Fibroblast of the aortic adventitia (primary cell): ENCODE results near the gene TNFAIP8. TPM values are rescaled to one million over a fixed set of nuclear protein-coding genes. Genes with fewer than 3 reads are reported as not detected.
A peak's percentile ranks its signal among the peaks of the same experiment; 100 is the strongest.

Experiments
- DNase-seq: peaks from one replicate; pipeline ENCODE4 v3.0.0-alpha.2; 2010; ENCODE audit warnings: low read depth
- H3K4me3 ChIP-seq: 2 replicates; pipeline ENCODE4 v1.5.1; 2011; ENCODE audit warnings: low read depth, mild to moderate bottlenecking, control low read depth, low read length, moderate library complexity
- CTCF ChIP-seq: IDR thresholded peaks from 2 replicates; pipeline ENCODE4 v1.5.1; 2011; ENCODE audit warnings: mild to moderate bottlenecking, low read length, control low read depth, inconsistent platforms; ENCODE audit not compliant: insufficient read depth
- total RNA-seq: library from RNA; depleted of rRNA; stranded (reverse); fragments of >200 nt; gene quantifications from 2 replicates; pipeline ENCODE4 v1.2.3, GENCODE V29; 2012; ENCODE audit warnings: low replicate concordance

Gene TNFAIP8
- total RNA-seq, 1 donor: 33.3 TPM

- TF ChIP-seq CTCF: no peak
- H3K4me3 ChIP-seq: no peak overlapping the region
- no peak for DNase-seq
Observed at GRCh38 chr5:119332978-119333401, 22.8 kb upstream of the TNFAIP8 start.

DNA sequence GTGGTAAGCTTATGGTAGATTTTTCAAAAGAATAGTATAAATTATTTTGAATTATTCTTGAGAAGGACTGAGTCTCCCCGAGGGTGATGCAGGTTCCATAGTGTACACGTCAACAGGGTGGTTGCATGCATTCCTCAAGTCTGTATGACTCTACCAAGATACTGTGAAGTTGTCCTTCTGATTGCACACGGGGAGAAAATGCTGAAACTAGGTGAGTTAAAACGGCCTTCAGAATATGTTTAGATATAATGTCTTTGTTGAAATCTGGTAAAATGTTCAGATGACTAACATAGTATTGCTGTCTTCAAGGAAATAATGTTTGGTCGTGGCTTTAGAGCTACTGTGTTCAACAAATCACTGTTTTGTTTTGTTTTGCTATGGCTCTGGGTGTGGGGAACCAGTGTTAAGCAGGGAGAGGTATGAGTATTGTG is 22.4 kb upstream of the TNFAIP8 start:
- TF ChIP-seq CTCF: no peak
- DNase-seq: no peak
- H3K4me3 ChIP-seq: no peak overlapping the region

DNA sequence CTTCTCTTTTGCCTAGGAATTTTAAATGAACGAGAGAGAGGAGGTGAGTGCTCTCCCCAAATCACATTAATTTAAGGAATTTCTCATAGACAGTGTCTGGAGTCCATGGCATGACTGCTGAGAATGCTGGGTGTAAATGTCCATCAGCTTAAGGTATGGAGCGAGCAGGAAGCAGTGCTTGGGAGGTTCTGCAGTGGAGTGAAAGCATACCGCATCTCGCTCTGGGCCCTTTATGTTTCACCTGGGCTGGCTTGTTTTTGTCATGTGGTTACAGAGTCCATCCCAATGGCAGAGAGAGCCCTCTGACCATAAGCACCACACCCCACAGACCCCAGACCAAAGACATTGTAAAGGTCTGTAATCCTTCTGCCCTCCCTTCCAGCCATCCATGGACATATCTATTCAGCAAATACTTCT is 20.6 kb upstream of the TNFAIP8 start:
- no peak overlapping the region for H3K4me3 ChIP-seq
- no peak for DNase-seq
- TF ChIP-seq CTCF: no peak

DNA sequence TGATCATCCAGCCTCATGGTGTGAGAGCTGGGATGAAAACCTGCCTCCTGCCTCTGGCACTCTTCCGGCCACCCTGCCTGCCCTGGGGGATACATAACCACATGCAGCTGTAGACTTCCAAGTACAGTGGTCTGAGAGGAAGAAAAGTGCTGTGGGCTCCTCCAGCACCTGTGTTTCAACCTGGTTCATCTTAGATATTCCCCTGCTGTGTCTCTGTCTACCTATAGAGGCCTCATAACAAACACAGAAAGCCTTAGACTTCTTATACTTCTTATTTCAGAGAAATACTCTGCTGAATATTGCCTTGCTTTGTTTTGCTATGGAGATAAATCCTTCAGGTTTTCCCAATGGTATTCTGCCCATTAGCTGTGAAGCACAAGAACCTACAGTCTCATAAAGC is 19.6 kb upstream of the TNFAIP8 start:
- no peak overlapping the region for H3K4me3 ChIP-seq
- no peak for DNase-seq
- TF ChIP-seq CTCF: no peak

DNA sequence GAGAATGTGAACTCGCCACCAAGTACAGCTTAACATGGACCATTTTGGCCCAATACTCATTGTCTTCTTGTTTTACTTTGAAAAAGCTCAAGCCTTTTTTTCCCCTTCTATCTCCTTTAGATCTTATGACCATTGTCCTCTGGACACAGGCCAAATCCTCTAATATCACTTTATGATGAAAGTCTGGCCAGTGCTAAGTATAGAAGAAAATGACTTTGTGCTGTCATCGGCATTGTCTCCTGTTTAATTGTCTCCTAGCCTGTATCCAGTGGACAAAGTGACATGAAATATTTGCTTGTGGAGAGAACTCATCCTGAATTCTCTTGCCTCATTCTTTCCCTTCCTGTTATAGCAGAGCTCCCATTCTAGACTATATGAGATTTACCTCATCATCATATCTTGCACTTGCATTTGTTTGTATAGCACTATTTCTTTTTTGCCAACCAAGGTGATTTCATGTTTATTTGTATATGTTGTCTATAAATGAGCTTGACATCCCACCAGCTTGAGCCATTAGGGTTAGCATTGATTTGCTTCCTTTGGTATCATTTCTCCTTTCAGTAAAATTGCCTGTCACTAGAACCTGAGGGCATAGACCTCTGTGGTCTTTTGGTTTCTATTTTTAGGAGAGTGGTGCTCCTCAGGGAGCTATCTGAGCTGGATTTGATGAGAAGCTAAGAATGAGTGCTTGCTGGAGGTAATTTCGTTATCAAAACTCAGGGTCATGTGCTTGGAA is 18.8 kb upstream of the TNFAIP8 start:
- H3K4me3 ChIP-seq: no peak overlapping the region
- DNase-seq: peak; percentile 20
- no peak for TF ChIP-seq CTCF

DNA sequence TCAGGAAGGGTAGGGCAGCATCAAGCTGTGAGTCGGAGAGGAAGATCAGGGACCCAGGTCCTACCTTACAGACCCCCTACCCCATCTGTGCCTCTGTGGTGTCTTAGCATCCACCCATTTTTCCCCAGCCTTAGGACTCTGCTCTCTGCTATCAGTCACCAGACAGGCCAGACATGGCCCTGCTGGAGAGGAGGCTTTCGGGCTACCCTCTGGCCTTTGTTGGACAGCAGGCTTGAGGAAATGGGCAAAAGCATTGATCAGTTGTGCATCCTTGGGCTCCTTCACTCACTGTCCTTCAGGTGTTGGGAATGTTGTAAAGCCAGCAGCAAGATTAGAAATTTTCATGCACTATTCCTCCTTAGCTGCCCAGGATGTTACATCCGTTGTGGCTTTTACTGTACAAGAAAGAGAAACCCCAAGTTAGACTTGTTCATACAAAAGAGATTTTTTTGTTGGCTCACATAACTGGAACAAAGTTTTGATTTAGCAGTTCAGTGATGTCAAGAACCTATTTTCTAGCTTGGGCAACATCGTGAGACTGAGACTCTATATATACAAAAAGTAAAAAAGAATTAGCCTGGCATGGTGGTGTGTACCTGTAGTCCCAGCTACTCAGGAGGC is 17.4 kb upstream of the TNFAIP8 start:
- H3K4me3 ChIP-seq: no peak overlapping the region
- TF ChIP-seq CTCF: no peak
- DNase-seq: no peak
